ENCODE results near the gene IRF3.

The IRF3 gene

DNA sequence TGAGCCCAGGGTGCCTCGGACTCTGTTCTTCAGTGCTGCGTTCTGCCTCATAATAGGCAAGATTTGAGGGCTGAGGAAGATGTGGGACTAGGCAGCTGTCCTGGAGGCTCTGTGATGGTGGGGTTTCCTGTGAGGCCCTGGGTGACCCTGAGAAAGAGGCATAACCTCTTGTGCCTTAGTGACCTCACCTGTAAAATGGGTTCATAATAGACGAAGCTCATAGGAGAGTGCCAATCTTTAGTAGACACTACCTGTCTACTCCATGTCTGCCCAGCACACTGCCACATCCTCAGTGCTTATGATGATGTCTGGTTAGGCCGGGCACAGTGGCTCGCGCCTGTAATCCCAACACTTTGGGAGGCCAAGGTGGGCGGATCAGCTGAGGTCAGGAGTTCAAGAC lies 49.1 kb downstream of the IRF3 start:
- DNase-seq (ENCODE audit: low read depth), result no peak
- H3K4me3 ChIP-seq (replicated peaks; ENCODE audit: low read depth, low read length), result no peak overlapping the region
- TF ChIP-seq CTCF (IDR thresholded peaks at IDR 0.05; ENCODE audit: low read length, missing control alignments), result no peak

DNA sequence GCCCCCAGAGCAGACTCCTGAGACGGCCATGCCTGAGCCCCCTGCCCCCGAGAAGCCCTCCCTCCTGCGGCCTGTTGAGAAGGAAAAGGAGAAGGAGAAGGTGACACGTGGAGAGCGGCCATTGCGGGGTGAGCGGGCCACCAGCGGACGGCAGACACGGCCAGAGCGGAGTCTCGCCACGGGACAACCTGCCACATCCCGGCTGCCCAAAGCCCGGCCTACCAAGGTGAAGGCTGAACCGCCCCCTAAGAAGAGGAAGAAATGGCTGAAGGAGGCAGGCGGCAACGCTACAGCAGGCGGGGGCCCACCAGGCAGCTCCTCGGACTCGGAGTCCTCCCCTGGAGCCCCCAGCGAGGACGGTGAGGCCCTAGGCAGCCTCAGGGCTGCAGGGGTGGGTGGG lies 49.8 kb downstream of the IRF3 start:
- no peak for DNase-seq (ENCODE audit: low read depth)
- no peak for TF ChIP-seq CTCF (IDR thresholded peaks at IDR 0.05; ENCODE audit: low read length, missing control alignments)
- H3K4me3 ChIP-seq (replicated peaks; ENCODE audit: low read depth, low read length), result no peak overlapping the region

GRCh38 chr19:49614096-49614833 lies 51.4 kb downstream of the IRF3 start:
- peak; percentile 78 for DNase-seq (ENCODE audit: low read depth)
- peak; percentile 9 for TF ChIP-seq CTCF (IDR thresholded peaks at IDR 0.05; ENCODE audit: low read length, missing control alignments)
- no peak overlapping the region for H3K4me3 ChIP-seq (replicated peaks; ENCODE audit: low read depth, low read length)

DNA sequence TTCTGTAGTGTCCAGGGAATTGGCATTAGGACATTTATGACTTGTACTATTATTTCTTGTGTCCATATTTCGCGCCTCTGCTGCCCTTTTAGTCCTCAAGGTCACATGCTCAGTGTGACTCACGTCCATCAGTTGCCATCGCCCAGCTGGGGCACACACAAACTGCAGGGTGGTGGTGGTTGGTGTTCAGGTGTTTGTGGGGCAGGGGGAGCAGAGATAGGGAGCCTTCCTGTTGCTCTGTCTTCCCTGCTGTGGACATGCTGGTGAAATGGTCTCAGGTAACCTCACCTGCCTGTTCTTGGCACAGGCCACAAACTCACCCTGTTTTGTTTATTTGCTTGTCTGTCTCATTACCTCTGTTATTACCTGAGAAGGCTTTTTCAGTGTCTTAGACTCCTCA lies 52.3 kb downstream of the IRF3 start:
- no peak for TF ChIP-seq CTCF (IDR thresholded peaks at IDR 0.05; ENCODE audit: low read length, missing control alignments)

More for the DNA sequence above, 52.3 kb downstream of the IRF3 start:
- no peak overlapping the region for H3K4me3 ChIP-seq (replicated peaks; ENCODE audit: low read depth, low read length)
- no peak for DNase-seq (ENCODE audit: low read depth)

Measured in fibroblast of pulmonary artery (primary cell).